ENCODE results near the gene RTF1.

The RTF1 gene

DNA sequence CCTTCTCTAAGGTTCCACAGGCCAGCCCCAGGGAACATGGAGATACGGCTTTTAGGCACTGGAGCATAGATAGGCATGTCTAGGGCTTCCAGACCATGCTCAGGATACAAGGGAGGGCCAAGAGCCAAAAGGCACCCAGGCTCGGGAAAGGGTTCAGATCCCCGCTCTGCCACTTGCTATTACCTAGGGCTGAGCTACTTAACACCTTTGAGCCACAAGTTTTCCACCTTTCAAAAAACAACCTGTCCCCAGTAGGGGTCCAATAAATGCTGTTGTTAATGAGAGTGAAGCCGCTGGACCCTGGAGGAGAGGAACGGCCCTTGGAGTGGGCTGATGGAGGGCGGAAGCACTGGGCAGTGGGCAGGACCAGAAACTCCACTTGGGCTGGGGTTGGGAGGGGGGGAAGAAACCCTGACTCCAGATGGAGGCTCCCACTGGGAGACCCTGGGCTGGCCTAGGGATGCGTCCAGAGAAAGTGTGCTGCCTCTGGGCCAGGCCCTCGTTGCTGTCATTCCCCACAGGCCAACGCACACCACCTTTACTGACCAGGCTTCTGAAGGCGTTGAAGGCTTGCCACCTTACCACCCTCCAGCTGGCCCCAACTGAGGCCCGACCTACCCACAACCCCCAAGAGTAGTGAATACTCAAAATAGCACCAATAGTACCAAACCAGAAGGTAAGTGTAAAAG, 68.2 kb downstream of the RTF1 start:
- FAIRE-seq: no peak
- DNase-seq (ENCODE audit: insufficient read length, low spot score): no peak

DNA sequence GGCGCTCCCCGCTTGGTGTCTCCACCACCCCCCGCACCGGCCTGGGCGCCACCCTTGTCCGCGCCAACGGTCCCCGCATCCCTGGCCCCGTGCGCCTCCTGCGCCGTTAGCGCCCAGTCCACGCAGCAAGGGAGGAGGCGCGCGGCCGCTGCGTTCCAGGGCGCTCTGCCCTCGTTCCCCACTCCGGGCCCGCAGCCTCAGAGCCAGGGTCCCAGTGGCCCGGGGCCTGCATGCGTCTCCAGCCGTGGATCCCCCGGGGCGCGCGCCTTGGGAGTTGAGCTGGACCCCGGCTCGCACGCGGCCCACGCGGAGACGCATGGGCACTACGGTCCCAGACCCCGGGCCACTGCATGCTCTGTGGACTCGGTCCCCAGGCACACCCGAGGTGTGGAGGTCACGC, 69.4 kb downstream of the RTF1 start:
- FAIRE-seq: no peak
- no peak for DNase-seq (ENCODE audit: insufficient read length, low spot score)

GRCh38 chr15:41487381-41487780, 70.5 kb downstream of the RTF1 start:
- FAIRE-seq (no peak), DNase-seq (ENCODE audit: insufficient read length, low spot score) (no peak)

DNA sequence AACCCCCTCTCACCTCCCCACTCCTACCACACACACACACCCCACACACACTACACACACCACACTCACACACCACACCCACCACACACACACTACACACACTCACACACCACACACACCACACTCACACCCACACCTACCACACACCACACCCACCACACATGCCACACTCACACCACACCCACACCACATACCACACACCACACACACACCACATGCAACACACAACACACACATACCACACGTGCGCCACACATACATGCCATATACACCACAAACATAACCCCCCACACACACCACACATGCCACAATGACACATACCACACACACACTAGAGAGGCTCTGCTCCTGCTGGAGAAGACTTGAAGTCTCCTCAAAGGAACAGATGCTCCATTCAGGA, 70.9 kb downstream of the RTF1 start:
- no peak for FAIRE-seq
- no peak for DNase-seq (ENCODE audit: insufficient read length, low spot score)

DNA sequence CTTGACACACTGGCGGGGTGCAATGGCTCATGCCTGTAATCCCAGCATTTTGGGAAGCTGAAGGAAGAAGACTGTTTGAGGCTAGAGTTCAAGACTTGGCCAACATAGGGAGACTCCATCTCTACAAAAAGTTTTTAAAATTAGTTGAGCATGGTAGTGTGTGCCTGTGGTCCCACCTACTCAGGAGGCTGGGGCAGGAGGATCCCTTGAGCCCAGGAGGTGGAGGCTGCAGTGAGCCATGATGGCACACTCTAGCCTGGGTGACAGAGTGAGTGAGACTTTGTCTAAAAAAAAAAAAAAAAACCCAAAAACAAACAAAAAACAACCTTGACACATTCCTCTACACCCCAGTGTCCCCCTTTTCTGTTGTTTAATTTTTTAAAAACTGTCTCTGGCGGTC, 72.7 kb downstream of the RTF1 start:
- no peak for DNase-seq (ENCODE audit: insufficient read length, low spot score)
- FAIRE-seq: no peak

- FAIRE-seq (peak; percentile 55), DNase-seq (ENCODE audit: insufficient read length, low spot score) (no peak)
Observed at GRCh38 chr15:41490355-41490754, 73.5 kb downstream of the RTF1 start.

DNA sequence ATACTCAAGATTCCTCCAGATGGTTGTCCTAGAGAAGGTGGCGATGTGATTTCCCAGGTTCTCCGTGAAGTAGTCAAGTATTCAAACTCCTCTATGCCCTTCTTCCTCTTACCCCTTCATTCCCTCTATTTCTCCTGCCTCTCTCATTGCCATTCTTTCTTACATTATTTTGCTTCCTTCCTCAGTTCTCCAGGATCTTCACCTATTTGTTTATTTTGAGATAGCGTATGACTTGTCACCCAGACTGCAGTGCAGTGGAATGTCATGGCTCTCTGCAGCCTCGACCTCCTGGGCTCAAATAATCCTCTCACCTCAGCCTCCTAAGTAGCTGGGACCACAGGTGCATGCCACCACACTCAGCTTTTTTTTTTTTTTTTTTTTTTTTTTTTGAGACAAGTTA, 75.0 kb downstream of the RTF1 start:
- no peak for DNase-seq (ENCODE audit: insufficient read length, low spot score)
- FAIRE-seq: no peak

- FAIRE-seq (peak; percentile 85), DNase-seq (ENCODE audit: insufficient read length, low spot score) (no peak)
Observed at GRCh38 chr15:41492597-41493204, 75.8 kb downstream of the RTF1 start.

- FAIRE-seq (no peak), DNase-seq (ENCODE audit: insufficient read length, low spot score) (peak; percentile 88)
Observed at GRCh38 chr15:41493205-41493901, 76.5 kb downstream of the RTF1 start, which contains the start of gene ITPKA. Gene ITPKA, plus strand, starts transcription at chr15:41493874. Its CDS starts 54 bp downstream, at chr15:41493928.

DNA sequence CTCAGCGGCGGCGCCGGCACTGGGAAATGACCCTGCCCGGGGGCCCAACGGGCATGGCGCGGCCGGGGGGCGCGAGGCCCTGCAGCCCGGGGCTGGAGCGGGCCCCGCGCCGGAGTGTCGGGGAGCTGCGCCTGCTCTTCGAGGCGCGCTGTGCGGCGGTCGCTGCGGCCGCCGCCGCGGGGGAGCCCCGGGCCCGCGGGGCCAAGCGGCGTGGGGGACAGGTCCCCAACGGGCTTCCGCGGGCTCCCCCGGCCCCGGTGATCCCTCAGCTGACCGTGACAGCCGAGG, 77.0 kb downstream of the RTF1 start:
- DNase-seq (ENCODE audit: insufficient read length, low spot score) (no peak), FAIRE-seq (no peak)

GRCh38 chr15:41494190-41494921, 77.5 kb downstream of the RTF1 start:
- DNase-seq (ENCODE audit: insufficient read length, low spot score): no peak
- FAIRE-seq: no peak

GRCh38 chr15:41494922-41495735, 78.2 kb downstream of the RTF1 start:
- FAIRE-seq: no peak
- DNase-seq (ENCODE audit: insufficient read length, low spot score): no peak

DNA sequence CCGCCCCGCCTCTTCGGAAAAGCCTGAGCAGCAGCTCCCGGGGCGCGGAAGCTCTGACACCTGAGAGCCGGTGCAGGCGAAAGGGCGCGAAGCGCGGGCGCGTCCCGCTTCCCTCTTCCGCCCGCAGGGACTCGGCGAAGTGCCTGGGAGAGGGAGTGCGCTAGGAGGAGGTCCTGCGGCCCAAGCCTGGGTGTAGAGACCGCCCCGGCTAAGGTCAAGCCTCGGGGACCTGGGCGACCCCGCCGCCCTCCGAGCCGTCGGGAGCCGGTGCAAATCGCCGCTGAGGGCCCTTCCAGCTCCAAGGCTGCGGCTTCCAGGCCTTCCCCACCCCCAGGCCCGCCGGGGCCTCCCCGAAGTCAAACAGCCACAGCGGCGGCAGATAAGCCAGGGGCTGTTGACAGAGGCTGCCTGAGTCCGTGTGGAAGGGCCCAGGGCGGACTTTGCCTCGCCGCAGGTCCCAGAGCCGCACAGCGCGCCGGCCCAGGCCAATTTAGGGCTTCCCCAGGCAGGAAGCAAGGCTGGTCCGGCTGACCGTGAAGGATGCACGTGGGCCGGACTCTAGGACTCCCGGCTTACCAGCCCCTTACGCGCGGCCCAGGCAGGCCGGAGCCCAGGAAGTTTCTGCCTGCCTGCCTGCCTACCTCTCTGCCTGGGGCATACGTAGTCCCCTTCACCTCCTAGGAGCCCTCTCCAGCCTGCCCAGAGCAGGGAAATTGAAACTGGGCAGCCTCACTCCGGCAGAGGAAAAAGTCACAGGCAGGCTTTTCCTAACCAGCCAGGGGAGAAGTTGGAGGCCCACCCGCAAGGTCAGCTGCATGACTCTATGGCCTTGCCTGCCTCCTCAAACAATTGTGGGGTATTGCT, 79.1 kb downstream of the RTF1 start:
- FAIRE-seq: no peak
- no peak for DNase-seq (ENCODE audit: insufficient read length, low spot score)

GRCh38 chr15:41498657-41499056, 81.8 kb downstream of the RTF1 start:
- no peak for DNase-seq (ENCODE audit: insufficient read length, low spot score)
- FAIRE-seq: no peak

- DNase-seq (ENCODE audit: insufficient read length, low spot score) (no peak), FAIRE-seq (no peak)
Observed at GRCh38 chr15:41499109-41499851, 82.4 kb downstream of the RTF1 start.

GRCh38 chr15:41501191-41501917, 84.5 kb downstream of the RTF1 start:
- FAIRE-seq: peak; percentile 79
- DNase-seq (ENCODE audit: insufficient read length, low spot score): no peak

GRCh38 chr15:41501931-41502794, 85.3 kb downstream of the RTF1 start:
- FAIRE-seq (no peak), DNase-seq (ENCODE audit: insufficient read length, low spot score) (no peak)
